Hematopoietic multipotent progenitor cell (in vitro differentiated cells): ENCODE measurements around the gene TMEM242. TPM values are rescaled to one million over a fixed set of nuclear protein-coding genes. Genes with fewer than 3 reads are reported as not detected.

Source experiments
- DNase-seq, 3 donors: peaks; one replicate each; pipeline ENCODE4 v3.0.0-alpha.2; 2011 to 2015; ENCODE audit warnings: low read depth in 2 of 3, low spot score in 2 of 3
- total RNA-seq: library from RNA; depleted of rRNA; stranded (reverse); fragments of >200 nt; gene quantifications from one replicate; pipeline ENCODE4 v1.2.3, GENCODE V29; 2012

TMEM242 gene
- 4.0 TPM for total RNA-seq

GRCh38 chr6:157323255-157323965 is at the start of gene TMEM242:
Gene TMEM242 (minus strand): TSS chr6:157323519. CDS start chr6:157323499, 20 bp downstream.
- peak; percentile 74 to 95 (median 92) for DNase-seq

- no peak for DNase-seq
Measured at GRCh38 chr6:157372501-157373280, 49.4 kb upstream of the TMEM242 start.

DNA sequence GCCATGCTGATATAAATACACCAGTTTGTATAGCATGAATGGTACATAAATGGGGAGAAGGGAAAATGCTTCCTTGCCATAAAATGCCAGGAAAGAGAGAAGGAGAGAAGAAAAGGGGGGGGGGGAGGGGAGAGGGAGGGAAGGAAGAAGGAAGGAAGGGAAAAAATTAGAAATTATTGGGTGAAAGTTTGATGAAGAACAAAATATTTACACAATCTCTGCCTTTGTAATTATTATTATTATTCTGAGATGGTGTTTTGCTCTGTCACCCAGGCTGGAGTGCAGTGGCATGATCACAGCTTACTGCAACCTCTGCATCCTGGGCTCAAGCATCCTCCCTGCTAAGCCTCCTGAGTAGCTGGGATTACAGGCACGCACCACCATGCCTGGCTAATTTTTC is 47.4 kb upstream of the TMEM242 start:
- DNase-seq, result no peak

DNA sequence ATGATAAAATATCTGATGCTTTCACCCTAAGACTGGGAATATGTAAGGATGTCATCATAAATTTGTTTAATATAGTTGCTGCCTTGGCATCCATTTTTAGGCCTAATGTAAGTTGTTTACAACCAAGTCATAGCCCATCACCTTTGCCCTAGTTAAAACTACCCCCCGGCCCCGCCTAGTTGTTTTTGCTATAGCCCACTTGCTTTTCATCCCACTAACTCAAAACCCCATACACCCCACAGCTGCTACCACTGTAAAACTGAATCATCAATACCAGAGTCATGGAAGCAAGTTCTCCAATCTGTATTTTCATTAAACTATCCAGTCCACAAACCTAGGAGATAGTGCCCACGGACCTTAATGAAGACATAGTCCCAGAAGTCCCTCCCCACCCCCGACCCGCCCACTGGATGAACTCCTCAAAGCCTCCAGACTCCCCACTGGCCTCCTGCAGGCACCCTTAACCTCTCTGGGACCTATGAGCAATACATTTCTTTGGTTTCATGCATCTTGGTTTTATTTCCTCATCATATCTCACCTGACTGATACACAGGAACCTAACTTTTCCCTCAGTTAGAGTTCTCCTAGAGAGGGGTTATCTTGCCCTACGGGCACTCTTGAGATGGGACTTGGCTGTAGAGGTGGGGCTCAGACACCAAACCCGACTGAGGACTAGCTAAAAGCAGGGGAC is 45.2 kb upstream of the TMEM242 start:
- no peak for DNase-seq

DNA sequence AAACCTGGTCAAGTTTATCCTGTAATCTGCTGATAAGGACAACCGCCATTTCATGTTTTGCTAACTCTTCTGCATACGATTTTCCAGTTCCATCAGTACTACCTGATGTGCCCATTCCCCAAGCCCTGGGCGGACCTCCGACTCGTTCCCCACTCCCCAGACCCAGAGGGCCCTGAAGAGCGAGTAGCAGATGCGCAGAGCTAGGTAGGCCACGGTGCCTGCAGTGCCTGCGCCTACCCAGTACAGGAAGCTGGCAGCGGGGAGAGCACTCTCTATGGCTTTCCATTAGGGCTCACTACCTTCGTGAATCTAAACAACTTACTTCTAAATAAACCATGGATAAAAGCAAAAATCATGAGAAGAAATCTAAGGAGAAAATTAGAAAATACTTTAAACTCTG is 43.3 kb upstream of the TMEM242 start:
- DNase-seq, result no peak

DNA sequence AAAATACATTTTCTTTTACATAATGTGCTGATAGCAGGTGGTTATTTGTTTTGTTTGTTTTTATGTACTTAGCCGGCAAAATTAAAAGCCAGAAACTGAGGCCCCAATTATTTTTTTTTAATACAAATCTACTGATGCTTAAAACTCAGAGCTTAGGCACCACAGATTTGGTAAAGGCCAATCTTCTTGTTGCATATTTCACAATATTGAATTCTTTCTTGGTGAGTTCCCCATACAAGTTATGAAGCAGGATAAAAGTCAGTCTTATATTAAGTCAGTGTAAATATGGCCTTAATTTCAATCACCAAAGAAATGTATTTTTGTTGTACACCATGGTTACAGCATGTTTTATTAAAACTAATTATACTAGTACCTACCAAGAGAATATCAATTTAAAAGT is 41.4 kb upstream of the TMEM242 start:
- no peak for DNase-seq

- peak in 1 of 3 donors; percentile 60 for DNase-seq
Measured at GRCh38 chr6:157361886-157362285, 38.6 kb upstream of the TMEM242 start.

DNA sequence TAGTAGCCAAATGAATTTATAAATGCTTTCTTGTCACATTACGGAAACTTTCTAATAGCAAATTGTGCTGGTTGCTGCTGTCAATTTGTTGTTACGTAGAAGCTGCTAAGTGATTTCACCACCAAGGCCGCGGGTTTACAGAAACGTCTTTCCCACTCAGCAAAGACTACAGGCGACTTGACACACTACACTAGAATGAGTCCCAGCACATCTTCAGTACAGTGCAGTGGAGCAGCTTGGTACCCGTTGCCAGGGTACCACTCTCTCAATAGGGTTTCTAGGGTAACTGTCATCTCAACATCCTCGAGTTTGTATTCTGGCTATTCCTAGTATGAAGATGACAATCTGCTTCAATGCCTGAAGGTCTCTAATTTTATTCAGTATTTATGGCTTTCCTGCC is 35.0 kb upstream of the TMEM242 start:
- no peak for DNase-seq

DNA sequence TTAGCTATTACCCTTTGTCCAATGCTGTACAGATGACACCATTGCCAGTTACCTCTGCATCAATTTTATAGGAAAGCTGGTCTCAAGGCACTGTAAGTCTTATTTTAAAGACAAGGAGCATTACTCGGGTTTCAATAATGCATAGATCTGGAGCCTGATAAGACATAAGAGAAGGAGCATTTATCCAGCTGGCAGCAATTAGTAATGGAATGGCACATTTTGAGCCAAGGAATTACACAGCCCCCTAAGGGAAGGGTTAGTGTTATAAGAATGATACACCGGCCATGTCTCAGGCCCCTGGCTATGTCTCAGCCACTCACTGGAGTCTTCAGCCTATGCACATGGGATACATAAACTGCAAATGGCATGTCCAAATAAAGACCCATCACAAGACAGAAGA is 23.1 kb upstream of the TMEM242 start:
- no peak for DNase-seq

DNA sequence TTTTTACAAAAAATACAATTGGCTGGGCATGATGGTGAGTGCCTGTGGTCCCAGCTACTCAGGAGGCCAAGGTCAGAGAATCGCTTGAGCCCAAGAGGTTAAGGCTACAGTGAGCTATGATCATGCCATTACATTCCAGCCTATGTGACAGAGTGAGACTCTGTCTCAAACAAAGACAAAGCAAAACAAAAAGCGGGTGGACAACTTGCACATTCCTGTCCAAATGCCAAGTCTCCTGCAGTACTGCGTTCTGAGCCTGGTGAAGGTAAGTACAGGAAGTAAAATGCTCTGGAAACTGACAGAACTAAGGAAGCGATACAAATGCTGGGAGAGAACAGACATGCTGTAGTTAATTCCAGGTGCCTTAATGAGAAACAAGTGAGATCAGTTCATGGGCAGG is 20.4 kb upstream of the TMEM242 start:
- no peak for DNase-seq

GRCh38 chr6:157339432-157339831 is 16.1 kb upstream of the TMEM242 start:
- no peak for DNase-seq

GRCh38 chr6:157337751-157338150 is 14.4 kb upstream of the TMEM242 start:
- no peak for DNase-seq

DNA sequence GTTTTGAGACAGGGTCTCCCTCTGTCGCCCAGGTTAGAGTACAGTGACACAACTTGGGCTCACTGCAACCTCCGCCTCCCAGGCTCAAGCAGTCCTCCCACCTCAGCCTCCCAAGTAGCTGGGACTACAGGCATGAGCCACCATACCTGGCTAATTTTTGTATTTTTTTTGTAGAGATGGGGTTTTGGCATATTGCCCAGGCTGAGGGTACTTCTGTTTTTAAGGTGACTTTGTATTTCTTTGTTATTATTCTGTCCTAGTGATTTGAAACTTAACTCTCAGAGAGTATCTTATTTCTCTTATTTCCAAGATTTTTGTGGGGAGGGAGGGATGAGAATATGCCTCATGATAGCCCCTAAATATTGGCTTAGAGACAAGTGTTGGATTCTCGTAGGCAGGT is 14.0 kb upstream of the TMEM242 start:
- DNase-seq, result peak in 2 of 3 donors; percentile 35 to 72

DNA sequence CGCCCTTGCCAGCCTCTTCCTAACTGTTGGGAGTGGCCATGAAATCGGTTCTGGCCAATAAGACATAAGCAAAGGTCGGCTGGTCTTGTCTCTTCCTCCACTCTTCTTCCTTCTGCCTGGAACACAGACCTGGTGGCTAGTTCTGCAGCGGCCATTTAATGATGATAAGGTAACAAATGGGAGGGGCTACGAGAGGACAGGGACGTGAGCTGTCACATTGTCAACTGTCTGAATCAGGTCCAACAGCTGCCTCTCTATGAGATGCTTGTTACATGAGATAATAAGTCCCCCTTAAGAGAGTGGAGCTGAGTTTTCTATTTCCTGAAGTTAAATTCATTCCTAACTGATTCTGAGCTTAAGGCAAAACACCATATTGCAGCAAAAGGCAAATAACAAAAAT is 12.5 kb upstream of the TMEM242 start:
- no peak for DNase-seq

DNA sequence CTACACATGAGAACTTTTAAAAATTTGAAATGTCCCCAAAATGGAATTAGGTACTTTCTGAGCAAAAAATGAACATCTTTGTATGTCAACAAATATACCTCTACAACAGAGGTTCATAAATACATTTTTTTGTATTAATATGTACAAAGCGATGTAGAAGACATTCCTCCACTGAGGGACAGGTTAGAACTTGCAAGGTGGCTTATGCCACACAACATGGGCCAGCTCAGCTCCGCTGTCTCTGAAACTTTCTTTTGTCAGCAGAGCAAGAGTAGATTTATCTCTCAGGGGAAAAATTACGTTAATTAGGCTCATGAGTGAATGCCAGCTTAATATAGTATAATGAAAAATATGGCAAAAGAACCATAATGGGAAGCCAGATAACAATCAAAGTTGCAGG is 10.6 kb upstream of the TMEM242 start:
- no peak for DNase-seq

GRCh38 chr6:157333537-157333936 is 10.2 kb upstream of the TMEM242 start:
- DNase-seq, result no peak

DNA sequence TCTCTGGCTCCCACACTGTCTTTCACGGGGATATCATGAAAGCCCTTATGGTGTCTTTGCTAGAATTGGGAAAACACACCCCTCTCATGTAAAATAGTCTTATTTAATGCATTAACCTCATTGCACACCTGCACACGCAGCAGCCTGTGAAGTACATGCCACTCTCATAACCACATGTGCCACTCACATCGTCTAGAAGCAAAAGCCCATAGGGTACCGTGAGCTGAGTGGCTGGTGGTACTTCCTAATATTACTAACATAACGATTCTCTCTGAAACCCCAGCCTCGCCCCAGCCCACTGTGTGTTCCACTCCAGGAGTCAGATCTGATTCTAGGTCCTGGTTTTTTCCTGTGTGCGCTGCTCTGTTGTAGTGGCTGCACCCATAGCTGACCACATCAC is 9.5 kb upstream of the TMEM242 start:
- no peak for DNase-seq

- DNase-seq, result no peak
Measured at GRCh38 chr6:157330831-157331230, 7.5 kb upstream of the TMEM242 start.

DNA sequence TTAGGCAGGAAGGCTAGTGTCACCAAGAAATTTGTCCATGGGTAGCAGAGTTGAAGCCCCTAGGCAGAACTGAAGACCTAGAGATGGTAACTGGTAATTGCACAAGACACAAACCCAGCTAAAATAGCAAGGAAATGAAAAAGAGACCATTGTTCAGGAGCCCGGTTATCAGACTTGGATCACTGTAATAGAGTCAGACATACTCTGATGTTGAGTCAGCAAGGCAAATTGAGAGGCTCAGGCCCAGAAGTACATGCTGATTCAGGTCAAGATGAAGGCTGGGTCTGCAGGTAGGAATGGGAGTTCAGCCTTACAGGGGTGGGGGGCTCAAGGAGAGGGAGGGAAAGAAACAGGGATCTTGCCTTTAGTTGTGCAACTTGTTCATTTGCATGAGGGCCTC is 6.5 kb upstream of the TMEM242 start:
- DNase-seq, result no peak

- no peak for DNase-seq
Measured at GRCh38 chr6:157328108-157328692, 4.9 kb upstream of the TMEM242 start.

GRCh38 chr6:157326979-157327378 is 3.7 kb upstream of the TMEM242 start:
- DNase-seq, result no peak
